NB4 (cell line): ENCODE results near the gene CDH7.

Source experiments
- MAX ChIP-seq: IDR thresholded peaks from 2 replicates; pipeline ENCODE4 v1.6.1; 2011; ENCODE audit warnings: low read depth, low read length
- MYC ChIP-seq: IDR thresholded peaks from 2 replicates; pipeline ENCODE4 v1.6.1; 2011; ENCODE audit warnings: low read depth, low read length
- POLR2A ChIP-seq: IDR thresholded peaks from 2 replicates; pipeline ENCODE4 v1.6.1; 2011; ENCODE audit warnings: mild to moderate bottlenecking; ENCODE audit not compliant: insufficient read length; ENCODE audit errors: extremely low read depth
- TF ChIP-seq, protein P1 (sequence below): IDR thresholded peaks from one replicate; pipeline ENCODE4 v1.5.1; 2012; ENCODE audit warnings: low read depth, low read length

GRCh38 chr18:65822826-65823225, 72.0 kb downstream of the CDH7 start:
- TF ChIP-seq, protein P1, sequence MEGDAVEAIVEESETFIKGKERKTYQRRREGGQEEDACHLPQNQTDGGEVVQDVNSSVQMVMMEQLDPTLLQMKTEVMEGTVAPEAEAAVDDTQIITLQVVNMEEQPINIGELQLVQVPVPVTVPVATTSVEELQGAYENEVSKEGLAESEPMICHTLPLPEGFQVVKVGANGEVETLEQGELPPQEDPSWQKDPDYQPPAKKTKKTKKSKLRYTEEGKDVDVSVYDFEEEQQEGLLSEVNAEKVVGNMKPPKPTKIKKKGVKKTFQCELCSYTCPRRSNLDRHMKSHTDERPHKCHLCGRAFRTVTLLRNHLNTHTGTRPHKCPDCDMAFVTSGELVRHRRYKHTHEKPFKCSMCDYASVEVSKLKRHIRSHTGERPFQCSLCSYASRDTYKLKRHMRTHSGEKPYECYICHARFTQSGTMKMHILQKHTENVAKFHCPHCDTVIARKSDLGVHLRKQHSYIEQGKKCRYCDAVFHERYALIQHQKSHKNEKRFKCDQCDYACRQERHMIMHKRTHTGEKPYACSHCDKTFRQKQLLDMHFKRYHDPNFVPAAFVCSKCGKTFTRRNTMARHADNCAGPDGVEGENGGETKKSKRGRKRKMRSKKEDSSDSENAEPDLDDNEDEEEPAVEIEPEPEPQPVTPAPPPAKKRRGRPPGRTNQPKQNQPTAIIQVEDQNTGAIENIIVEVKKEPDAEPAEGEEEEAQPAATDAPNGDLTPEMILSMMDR: no peak
- TF ChIP-seq MYC (no peak), POLR2A (no peak), MAX (no peak)
